GM06990 (cell line): ENCODE data around the gene SPATA13.

Source experiments
- DNase-seq: peaks from one replicate; pipeline ENCODE4 v3.0.0-alpha.2; 2011; ENCODE audit not compliant: insufficient read length; ENCODE audit errors: extremely low read depth
- H3K27me3 ChIP-seq: replicated peaks from 2 replicates; pipeline ENCODE4 v1.6.0; 2011; ENCODE audit warnings: low read length; ENCODE audit not compliant: control insufficient read depth, insufficient read depth
- H3K36me3 ChIP-seq: 2 replicates; pipeline ENCODE4 v1.5.1; 2011; ENCODE audit warnings: low read length; ENCODE audit not compliant: control insufficient read depth, insufficient read depth
- H3K4me3 ChIP-seq: replicated peaks from 2 replicates; pipeline ENCODE4 v1.5.1; 2011; ENCODE audit warnings: low read depth, mild to moderate bottlenecking, control low read depth, low read length
- CTCF ChIP-seq: IDR thresholded peaks from 2 replicates; pipeline ENCODE4 v1.5.1; 2011; ENCODE audit warnings: low read length, control low read depth, mild to moderate bottlenecking, inconsistent platforms; ENCODE audit not compliant: insufficient read depth, poor library complexity, severe bottlenecking

SPATA13 gene

GRCh38 chr13:24128112-24128511, 32.4 kb upstream of the SPATA13 start:
- H3K36me3 ChIP-seq, result no peaks in the 10 kb centered on the region
- no peaks in the 10 kb centered on the region; the same call in 1 of the 2 replicates for H3K27me3 ChIP-seq
- no peak for DNase-seq
- H3K4me3 ChIP-seq, result no peak overlapping the region
- no peak for TF ChIP-seq CTCF

- Histone ChIP-seq H3K4me3 (no peak overlapping the region), H3K27me3 (no peaks in the 10 kb centered on the region; the same call in 1 of the 2 replicates), H3K36me3 (no peaks in the 10 kb centered on the region)
- TF ChIP-seq CTCF, result no peak
- DNase-seq, result no peak
These were observed 31.6 kb upstream of the SPATA13 start for GRCh38 chr13:24128962-24129361.

GRCh38 chr13:24129914-24130774, 30.4 kb upstream of the SPATA13 start:
- no peak for DNase-seq
- no peaks in the 10 kb centered on the region; the same call in 1 of the 2 replicates for H3K27me3 ChIP-seq
- no peaks in the 10 kb centered on the region for H3K36me3 ChIP-seq
- TF ChIP-seq CTCF, result no peak
- H3K4me3 ChIP-seq, result no peak overlapping the region

GRCh38 chr13:24131749-24132148, 28.8 kb upstream of the SPATA13 start:
- Histone ChIP-seq H3K27me3 (no peaks in the 10 kb centered on the region; the same call in 1 of the 2 replicates), H3K4me3 (no peak overlapping the region), H3K36me3 (no peaks in the 10 kb centered on the region)
- no peak for DNase-seq
- TF ChIP-seq CTCF, result no peak

DNA sequence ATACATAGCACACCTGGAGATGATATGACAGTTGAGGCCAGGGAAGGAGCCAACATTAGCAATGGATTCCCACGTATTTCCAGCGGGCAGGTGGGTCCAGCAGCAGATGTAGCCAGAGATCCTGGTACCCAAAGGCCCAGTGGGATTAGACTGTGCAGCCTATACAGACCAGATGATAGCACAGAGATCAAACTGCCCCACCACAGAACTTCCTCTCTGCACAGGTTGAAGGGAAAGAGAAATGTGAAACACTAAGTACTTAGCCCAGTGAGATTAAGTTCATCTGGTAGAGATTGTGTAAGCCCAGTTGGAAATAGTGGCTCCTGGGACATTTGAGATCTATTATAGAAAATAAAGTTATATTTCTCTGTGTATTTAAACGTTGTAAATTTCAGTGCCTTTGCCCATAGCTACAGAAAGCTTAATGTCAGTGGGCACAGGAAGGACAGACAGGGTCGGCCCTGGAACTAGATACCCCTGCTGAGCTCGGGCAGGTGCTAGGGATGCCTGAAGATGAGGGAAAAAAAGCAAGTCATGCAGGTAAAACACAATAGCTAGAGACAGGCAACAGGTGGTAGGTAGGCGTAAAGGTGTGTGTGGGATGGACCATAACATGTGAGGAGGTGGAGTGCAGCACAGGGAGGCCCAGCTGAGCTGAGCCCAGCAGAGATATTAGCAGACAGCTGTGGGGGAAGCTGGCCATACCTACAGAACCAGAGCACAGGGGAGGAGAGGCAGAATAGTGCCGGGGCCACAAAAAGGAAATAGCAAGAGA, 27.3 kb upstream of the SPATA13 start:
- Histone ChIP-seq H3K36me3 (no peaks in the 10 kb centered on the region), H3K4me3 (no peak overlapping the region), H3K27me3 (no peaks in the 10 kb centered on the region; the same call in 1 of the 2 replicates)
- no peak for DNase-seq
- TF ChIP-seq CTCF, result no peak
